Measurements from ENCODE around the gene LRRC57. TPM values are rescaled to one million over a fixed set of nuclear protein-coding genes. Genes with fewer than 3 reads are reported as not detected.

The LRRC57 gene
- total RNA-seq, 1 experiment from 2014 or later, result 16.6 TPM

DNA sequence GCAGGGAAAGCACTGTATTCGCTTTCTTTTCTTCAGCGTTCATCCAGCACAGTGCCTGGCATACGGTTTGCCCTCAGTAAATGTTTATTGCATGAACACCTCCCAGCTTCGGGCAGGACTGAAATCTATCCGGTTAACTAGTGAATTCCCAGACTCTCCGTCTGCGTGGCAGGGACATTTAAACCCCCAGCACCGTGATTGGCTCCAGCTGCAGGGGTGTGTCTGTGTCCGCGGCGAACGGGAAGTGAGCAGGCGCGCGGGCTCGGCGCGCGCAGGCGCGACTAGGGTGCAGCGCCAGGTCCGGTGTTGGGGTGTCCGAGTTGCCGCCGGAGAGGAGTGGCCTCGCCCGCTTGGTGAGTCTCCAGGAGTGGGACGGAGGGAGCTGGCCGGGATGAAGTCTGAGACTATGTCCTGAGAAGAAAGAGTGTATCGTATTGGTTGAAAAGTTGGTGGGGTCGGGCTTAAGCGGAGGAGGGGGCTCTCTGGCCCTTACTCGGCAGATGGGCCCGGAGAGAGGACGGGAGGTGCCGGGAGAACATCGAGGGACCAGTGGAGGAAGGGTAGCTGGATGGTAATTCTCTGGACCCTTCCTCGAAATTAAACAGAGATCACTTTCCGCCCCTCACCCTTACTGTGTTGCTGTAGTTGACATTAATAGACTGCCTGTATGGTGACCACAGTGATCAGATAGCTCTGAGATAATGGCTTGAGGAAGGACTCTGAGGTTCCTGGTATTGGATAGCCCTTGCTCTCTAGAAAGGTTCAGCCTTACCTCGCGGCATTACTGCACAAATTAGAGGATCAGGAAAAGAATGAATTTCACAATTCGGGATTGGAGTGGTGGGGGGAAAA lies 53.0 kb downstream of the LRRC57 start, which contains the start of gene SNAP23:
Gene SNAP23, plus strand, starts transcription at position 274 of the 852 bp plus-strand sequence. CDS start 16,213 bp downstream, outside the sequence.
- peaks cover 32 to 41% of the 10 kb centered on the region in 2 experiments for H3K4me1 ChIP-seq (ENCODE audit: control insufficient read depth in 1 of 2, insufficient read depth in 2 of 2, low read length in 2 of 2)
- BruUV-seq (replicated peaks), result TSS peak; percentile 77
- ATAC-seq (peak; percentile 95), DNase-seq (ENCODE audit: low read depth, low spot score) (peak; percentile 64)
- no peaks in the 10 kb centered on the region for H4K20me1 ChIP-seq (ENCODE audit: insufficient read depth)
- H3K27ac ChIP-seq (ENCODE audit: low read depth, low read length), result no peak within 1 kb of the TSS; the same call in 1 of the 2 replicates
- H3K79me2 ChIP-seq (ENCODE audit: insufficient read depth, low read length), result peaks cover under 1% of the 10 kb centered on the region; the same call in 1 of the 2 replicates
- no peaks in the 10 kb centered on the region for H3K9me3 ChIP-seq (ENCODE audit: control insufficient read depth in 1 of 2, insufficient read depth in 1 of 2, low read depth in 1 of 2, low read length in 2 of 2)
- no peaks in the 10 kb centered on the region for H3K36me3 ChIP-seq (ENCODE audit: control insufficient read depth in 1 of 2, insufficient read depth in 2 of 2, low read length in 2 of 2)
- H3K27me3 ChIP-seq (ENCODE audit: insufficient read depth, low read length), result no peaks in the 10 kb centered on the region
- intact Hi-C loops (cut with micrococcal nuclease), result no loop called here
- H2AFZ ChIP-seq (ENCODE audit: low read depth, low read length, poor library complexity, severe bottlenecking), result peak within 1 kb of the TSS; percentile 66
- H3K4me2 ChIP-seq (ENCODE audit: low read length), result peak within 1 kb of the TSS; percentile 89
- TF ChIP-seq, protein P1, sequence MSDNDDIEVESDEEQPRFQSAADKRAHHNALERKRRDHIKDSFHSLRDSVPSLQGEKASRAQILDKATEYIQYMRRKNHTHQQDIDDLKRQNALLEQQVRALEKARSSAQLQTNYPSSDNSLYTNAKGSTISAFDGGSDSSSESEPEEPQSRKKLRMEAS (IDR thresholded peaks at IDR 0.05), result peak; percentile 72
- no peak for TF ChIP-seq ZFX (IDR thresholded peaks at IDR 0.05)
- 0 out of 2 replicates have a peak, but pooled peaks have one; percentile 47 for TF ChIP-seq SP1 (IDR thresholded peaks at IDR 0.05; ENCODE audit: low read depth)
- no peak for TF ChIP-seq EZH2 (IDR thresholded peaks at IDR 0.05)
- TF ChIP-seq RAD21 (IDR thresholded peaks at IDR 0.05; ENCODE audit: low read depth), result no peak
- TF ChIP-seq, protein P2, sequence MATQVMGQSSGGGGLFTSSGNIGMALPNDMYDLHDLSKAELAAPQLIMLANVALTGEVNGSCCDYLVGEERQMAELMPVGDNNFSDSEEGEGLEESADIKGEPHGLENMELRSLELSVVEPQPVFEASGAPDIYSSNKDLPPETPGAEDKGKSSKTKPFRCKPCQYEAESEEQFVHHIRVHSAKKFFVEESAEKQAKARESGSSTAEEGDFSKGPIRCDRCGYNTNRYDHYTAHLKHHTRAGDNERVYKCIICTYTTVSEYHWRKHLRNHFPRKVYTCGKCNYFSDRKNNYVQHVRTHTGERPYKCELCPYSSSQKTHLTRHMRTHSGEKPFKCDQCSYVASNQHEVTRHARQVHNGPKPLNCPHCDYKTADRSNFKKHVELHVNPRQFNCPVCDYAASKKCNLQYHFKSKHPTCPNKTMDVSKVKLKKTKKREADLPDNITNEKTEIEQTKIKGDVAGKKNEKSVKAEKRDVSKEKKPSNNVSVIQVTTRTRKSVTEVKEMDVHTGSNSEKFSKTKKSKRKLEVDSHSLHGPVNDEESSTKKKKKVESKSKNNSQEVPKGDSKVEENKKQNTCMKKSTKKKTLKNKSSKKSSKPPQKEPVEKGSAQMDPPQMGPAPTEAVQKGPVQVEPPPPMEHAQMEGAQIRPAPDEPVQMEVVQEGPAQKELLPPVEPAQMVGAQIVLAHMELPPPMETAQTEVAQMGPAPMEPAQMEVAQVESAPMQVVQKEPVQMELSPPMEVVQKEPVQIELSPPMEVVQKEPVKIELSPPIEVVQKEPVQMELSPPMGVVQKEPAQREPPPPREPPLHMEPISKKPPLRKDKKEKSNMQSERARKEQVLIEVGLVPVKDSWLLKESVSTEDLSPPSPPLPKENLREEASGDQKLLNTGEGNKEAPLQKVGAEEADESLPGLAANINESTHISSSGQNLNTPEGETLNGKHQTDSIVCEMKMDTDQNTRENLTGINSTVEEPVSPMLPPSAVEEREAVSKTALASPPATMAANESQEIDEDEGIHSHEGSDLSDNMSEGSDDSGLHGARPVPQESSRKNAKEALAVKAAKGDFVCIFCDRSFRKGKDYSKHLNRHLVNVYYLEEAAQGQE (IDR thresholded peaks at IDR 0.05; ENCODE audit: low read depth), result no peak
- peak; percentile 76 for TF ChIP-seq POLR2AphosphoS5 (IDR thresholded peaks at IDR 0.05; ENCODE audit: low read depth, low read length)
- no peak for TF ChIP-seq YY1 (IDR thresholded peaks at IDR 0.05; ENCODE audit: extremely low read depth, insufficient replicate concordance, low read depth, low read length)
- peak; percentile 82 for TF ChIP-seq SIN3A (IDR thresholded peaks at IDR 0.05; ENCODE audit: low read depth)
- no peak for TF ChIP-seq SRF (IDR thresholded peaks at IDR 0.05; ENCODE audit: low read depth)
- TF ChIP-seq POLR2A (IDR thresholded peaks at IDR 0.05; ENCODE audit: borderline replicate concordance, extremely low read depth, insufficient read depth, insufficient read length), result peak; percentile 42
- peak; percentile 50; the same call in 1 of the 2 replicates for TF ChIP-seq ELF1 (IDR thresholded peaks at IDR 0.05; ENCODE audit: borderline replicate concordance, low read depth)
- H3K4me3 ChIP-seq (replicated peaks in 1 of 2; ENCODE audit: low read depth in 1 of 2, low read length in 2 of 2), result peak within 1 kb of the TSS; percentile 85 to 94
- ChIA-PET RAD21 (ENCODE audit: low non-redundant PET in 1 of 2, low total read pairs in 2 of 2, uncharacterized antibody in 2 of 2, unreplicated experiment in 2 of 2) (no interaction called here), CTCF (no interaction called here), POLR2A (interaction anchor here (0.6 to 1.1 kb wide), 3 partner anchors 10 to 105 kb away, joined by 3 to 7 read pairs (median 3); no protein-coding TSS in a partner anchor)
- peak within 1 kb of the TSS; percentile 78 for H3K9ac ChIP-seq (ENCODE audit: low read length)
- H3K9me2 ChIP-seq (ENCODE audit: insufficient read depth), result no peaks in the 10 kb centered on the region
